A549 (cell line): Measurements from ENCODE around the gene CIAO2A. TPM values are rescaled to one million over a fixed set of nuclear protein-coding genes. Genes with fewer than 3 reads are reported as not detected.

Experiments used
- ATAC-seq, 2 experiments: fragments of 200-7000 bp in 1 of 2; fragments of >200 bp in 1 of 2; cut with Nextera tagmentation in 1 of 2; cut with Tn5 transposase in 1 of 2; 3 replicates each; pipeline versions ENCODE4 v1.8.0 to v1.9.1; 2018 to 2020; ENCODE audit warnings: mild to moderate bottlenecking in 1 of 2, moderate library complexity in 1 of 2
- CTCF ChIA-PET: fragments of 300-600 bp; sonication (Branson Sonifier 250); formaldehyde crosslinking; extraction: SDS; loops from one replicate; lab custom pipeline; 2021; ENCODE audit warnings: antibody characterized with exemption, inconsistent platforms; lab: Yijun Ruan, JAX
- POLR2A ChIA-PET: fragments of 350-600 bp; formaldehyde crosslinking; extraction: SDS; loops from one replicate; lab custom pipeline; 2021; ENCODE audit warnings: antibody characterized with exemption, inconsistent platforms; lab: Yijun Ruan, JAX
- DNase-seq, 2 experiments: peaks; one replicate each; pipeline versions ENCODE4 v3.0.0 to v3.0.0-alpha.2; 2011 to 2016; ENCODE audit warnings: low read depth in 1 of 2, low spot score in 1 of 2
- FAIRE-seq: peaks from 2 replicates; lab custom pipeline; 2011; peaks lifted over from hg19 to GRCh38; lab: Jason Lieb, UNC
- H3K27ac ChIP-seq, 2 experiments: fragments of >200 bp; sonication (Bioruptor Twin); formaldehyde crosslinking; 3 replicates each; pipeline ENCODE4 v1.5.1; 2016 to 2017
- H3K4me1 ChIP-seq: fragments of >200 bp; sonication (Bioruptor Twin); formaldehyde crosslinking; 3 replicates; pipeline ENCODE4 v1.6.1; 2016
- H3K4me2 ChIP-seq: fragments of >200 bp; sonication (Bioruptor Twin); formaldehyde crosslinking; 3 replicates; pipeline ENCODE4 v1.6.1; 2016
- H3K4me3 ChIP-seq: fragments of >200 bp; sonication (Bioruptor Twin); formaldehyde crosslinking; 3 replicates; pipeline ENCODE4 v1.5.1; 2016
- H3K9me3 ChIP-seq: fragments of >200 bp; sonication (Bioruptor Twin); formaldehyde crosslinking; 3 replicates; pipeline ENCODE4 v1.6.1; 2016
- CBX2 ChIP-seq: fragments of 200-600 bp; sonication (generic); IDR thresholded peaks from 2 replicates; pipeline ENCODE4 v1.6.1; 2016; ENCODE audit warnings: low read depth, mild to moderate bottlenecking, borderline replicate concordance
- CEBPB ChIP-seq, 2 experiments: fragments of >200 bp in 1 of 2; sonication (Bioruptor Twin) in 1 of 2; formaldehyde crosslinking in 1 of 2; IDR thresholded peaks; 2 replicates each; pipeline ENCODE4 v1.6.1; 2012 to 2016
- CHD2 ChIP-seq: fragments of 150-350 bp; IDR thresholded peaks from 2 replicates; pipeline ENCODE4 v1.6.1; 2014; ENCODE audit warnings: low read length; ENCODE audit not compliant: partially characterized antibody
- EHF ChIP-seq: fragments of 250-450 bp; sonication (Bioruptor Pico); IDR thresholded peaks from 2 replicates; pipeline ENCODE4 v1.5.0; 2020; ENCODE audit warnings: mild to moderate bottlenecking
- ESRRA ChIP-seq: fragments of 150-350 bp; IDR thresholded peaks from 2 replicates; pipeline ENCODE4 v1.6.1; 2014; ENCODE audit warnings: mild to moderate bottlenecking, low read length, borderline replicate concordance
- FOSL2 ChIP-seq, 2 experiments: fragments of 450-650 bp in 1 of 2; fragments of >200 bp in 1 of 2; sonication (Bioruptor Twin) in 1 of 2; formaldehyde crosslinking; IDR thresholded peaks; 2 replicates each; pipeline versions ENCODE4 v1.5.0 to v1.6.1; 2016 to 2020; ENCODE audit warnings: mild to moderate bottlenecking in 1 of 2, moderate library complexity in 1 of 2
- GATA3 ChIP-seq: IDR thresholded peaks from 2 replicates; pipeline ENCODE4 v1.6.1; 2012; ENCODE audit warnings: borderline replicate concordance
- HOXA7 ChIP-seq: fragments of 250-450 bp; sonication (Bioruptor Pico); IDR thresholded peaks from 2 replicates; pipeline ENCODE4 v1.5.0; 2020; ENCODE audit warnings: mild to moderate bottlenecking, moderate library complexity
- HOXB5 ChIP-seq: fragments of 250-450 bp; sonication (Bioruptor Pico); IDR thresholded peaks from 2 replicates; pipeline ENCODE4 v1.5.0; 2020; ENCODE audit warnings: mild to moderate bottlenecking, moderate library complexity
- JUN ChIP-seq, 2 experiments: fragments of >200 bp; sonication (Bioruptor Twin); formaldehyde crosslinking; IDR thresholded peaks; 2 replicates in 1 of 2; 3 replicates in 1 of 2; pipeline ENCODE4 v1.6.1; 2016 to 2017
- KDM5A ChIP-seq: fragments of 200-600 bp; sonication (generic); IDR thresholded peaks from 2 replicates; pipeline ENCODE4 v1.6.1; 2016; ENCODE audit warnings: antibody characterized with exemption, mild to moderate bottlenecking
- MAFK ChIP-seq: fragments of 450-650 bp; IDR thresholded peaks from 2 replicates; pipeline ENCODE4 v1.6.1; 2014; ENCODE audit not compliant: partially characterized antibody
- MYC ChIP-seq: IDR thresholded peaks from 2 replicates; pipeline ENCODE4 v1.6.1; 2012; ENCODE audit warnings: mild to moderate bottlenecking, inconsistent platforms, low read length, improper control_type of control experiment, borderline replicate concordance
- POLR2A ChIP-seq: IDR thresholded peaks from 2 replicates; pipeline ENCODE4 v1.6.1; 2012; ENCODE audit warnings: mild to moderate bottlenecking, low read length
- ZFP36 ChIP-seq: fragments of 450-650 bp; IDR thresholded peaks from 2 replicates; pipeline ENCODE4 v1.6.1; 2014; ENCODE audit warnings: borderline replicate concordance; ENCODE audit not compliant: partially characterized antibody
- ZNF302 ChIP-seq: fragments of 250-450 bp; sonication (Bioruptor Pico); IDR thresholded peaks from 2 replicates; pipeline ENCODE4 v1.9.0; 2021; ENCODE audit warnings: inconsistent platforms, mild to moderate bottlenecking, moderate library complexity
- WGBS: methylation state at CpG from one replicate; pipeline ENCODE4 v1.1.6; 2017; ENCODE audit errors: missing lambda C conversion rate; 5-methylcytosine and 5-hydroxymethylcytosine counted together
- polyA minus RNA-seq: library from RNA; depleted of rRNA, polyadenylated mRNA; stranded (reverse); fragments of >200 nt; gene quantifications from 2 replicates; pipeline ENCODE4 v1.2.3, GENCODE V29; 2011; rRNA and poly(A)+ RNA removed
- polyA plus RNA-seq, 4 experiments: library from polyadenylated mRNA; depleted of rRNA in 3 of 4; stranded (reverse); fragments of >200 nt; fragmentation: RNase III in 1 of 4; extraction: RNeasy Plus Mini Kit Qiagen cat#74134 plus additional on column Dnase treatment in 1 of 4; gene quantifications; 2 replicates in 3 of 4; 3 replicates in 1 of 4; pipeline ENCODE4 v1.2.3, GENCODE V29; 2011 to 2017
- TF ChIP-seq, protein P1 (sequence below): IDR thresholded peaks from 2 replicates; pipeline ENCODE4 v1.6.1; 2012; ENCODE audit warnings: low read depth, borderline replicate concordance
- TF ChIP-seq, protein P2 (sequence below): fragments of 150-350 bp; IDR thresholded peaks from 2 replicates; pipeline ENCODE4 v1.6.1; 2014; ENCODE audit warnings: low read depth, mild to moderate bottlenecking, low read length
- TF ChIP-seq, protein P3 (sequence below): fragments of >200 bp; sonication (Bioruptor Twin); formaldehyde crosslinking; IDR thresholded peaks from 3 replicates; pipeline ENCODE4 v1.5.1; 2016
- TF ChIP-seq, protein P4 (sequence below): fragments of >200 bp; sonication (Bioruptor Twin); formaldehyde crosslinking; IDR thresholded peaks from 3 replicates; pipeline ENCODE4 v1.6.1; 2016
- TF ChIP-seq, protein P5 (sequence below): fragments of 450-650 bp; IDR thresholded peaks from 2 replicates; pipeline ENCODE4 v1.6.1; 2014; ENCODE audit warnings: antibody characterized with exemption
- TF ChIP-seq, protein P6 (sequence below): IDR thresholded peaks from 2 replicates; pipeline ENCODE4 v1.6.1; 2012

Gene CIAO2A, protein sequence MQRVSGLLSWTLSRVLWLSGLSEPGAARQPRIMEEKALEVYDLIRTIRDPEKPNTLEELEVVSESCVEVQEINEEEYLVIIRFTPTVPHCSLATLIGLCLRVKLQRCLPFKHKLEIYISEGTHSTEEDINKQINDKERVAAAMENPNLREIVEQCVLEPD
- polyA plus RNA-seq (2011; rRNA removed): 149 and 231 TPM in 2 replicates
- 76.0 and 89.9 TPM in 2 replicates for polyA plus RNA-seq (2012; cell fraction: cytosol; rRNA removed)
- 16.9 and 42.0 TPM in 2 replicates for polyA plus RNA-seq (2012; cell fraction: nucleus; rRNA removed)
- polyA plus RNA-seq (2017; fragmentation: RNase III; extraction: RNeasy Plus Mini Kit Qiagen cat#74134 plus additional on column Dnase treatment): 140 to 156 TPM (median 141 TPM) in 3 replicates
- 9.0 and 9.5 TPM in 2 replicates for polyA minus RNA-seq

DNA sequence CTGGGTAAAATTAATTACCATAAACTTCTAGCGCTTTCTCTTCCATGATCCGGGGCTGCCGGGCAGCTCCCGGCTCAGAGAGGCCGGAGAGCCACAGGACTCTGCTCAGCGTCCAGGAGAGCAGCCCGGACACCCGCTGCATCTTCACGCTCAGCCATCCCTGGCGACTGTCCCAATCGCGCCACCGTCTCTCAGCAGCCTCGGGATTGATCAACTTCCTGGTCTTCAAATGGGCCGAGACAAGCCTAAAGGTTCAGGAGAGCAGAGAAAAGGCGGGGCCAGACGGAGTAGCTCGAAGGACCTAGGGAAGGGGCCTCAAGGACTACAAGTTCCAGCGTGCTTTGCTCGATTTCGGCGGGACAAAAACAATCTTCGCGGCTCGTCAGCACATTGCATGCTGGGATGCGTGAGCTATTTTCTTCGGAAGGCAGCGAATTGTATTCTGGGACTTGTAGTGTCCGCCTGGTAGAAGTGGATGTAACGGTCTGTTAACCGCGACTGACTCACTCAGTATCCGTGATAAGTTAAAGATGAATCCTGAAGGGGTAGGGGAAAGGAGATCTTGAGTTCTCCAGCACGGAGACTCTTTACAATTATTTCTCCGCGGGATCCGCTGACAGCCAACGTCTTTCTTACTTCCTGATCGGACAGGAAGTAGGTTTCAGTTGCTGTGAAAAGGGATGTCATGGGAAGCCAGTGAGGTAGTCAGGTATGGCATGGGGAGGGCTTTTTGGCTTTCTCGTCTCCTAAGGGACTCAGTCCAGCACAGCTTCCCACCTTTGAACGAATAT, at the start of gene CIAO2A:
CIAO2A (minus strand) TSS at position 212 of the 791 bp plus-strand sequence; CDS start at position 142, 70 bp downstream.
- no peak for TF ChIP-seq KDM5A
- TF ChIP-seq HOXA7 (CRISPR knock-in tag): no peak
- TF ChIP-seq, protein P1, sequence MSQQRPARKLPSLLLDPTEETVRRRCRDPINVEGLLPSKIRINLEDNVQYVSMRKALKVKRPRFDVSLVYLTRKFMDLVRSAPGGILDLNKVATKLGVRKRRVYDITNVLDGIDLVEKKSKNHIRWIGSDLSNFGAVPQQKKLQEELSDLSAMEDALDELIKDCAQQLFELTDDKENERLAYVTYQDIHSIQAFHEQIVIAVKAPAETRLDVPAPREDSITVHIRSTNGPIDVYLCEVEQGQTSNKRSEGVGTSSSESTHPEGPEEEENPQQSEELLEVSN: peak; percentile 61
- TF ChIP-seq, protein P2, sequence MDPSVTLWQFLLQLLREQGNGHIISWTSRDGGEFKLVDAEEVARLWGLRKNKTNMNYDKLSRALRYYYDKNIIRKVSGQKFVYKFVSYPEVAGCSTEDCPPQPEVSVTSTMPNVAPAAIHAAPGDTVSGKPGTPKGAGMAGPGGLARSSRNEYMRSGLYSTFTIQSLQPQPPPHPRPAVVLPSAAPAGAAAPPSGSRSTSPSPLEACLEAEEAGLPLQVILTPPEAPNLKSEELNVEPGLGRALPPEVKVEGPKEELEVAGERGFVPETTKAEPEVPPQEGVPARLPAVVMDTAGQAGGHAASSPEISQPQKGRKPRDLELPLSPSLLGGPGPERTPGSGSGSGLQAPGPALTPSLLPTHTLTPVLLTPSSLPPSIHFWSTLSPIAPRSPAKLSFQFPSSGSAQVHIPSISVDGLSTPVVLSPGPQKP: no peak
- TF ChIP-seq JUN (IDR thresholded peaks at IDR 0.05): peak; percentile 49 to 69
- no peak for TF ChIP-seq CBX2
- no peak for TF ChIP-seq FOSL2 (IDR thresholded peaks at IDR 0.05)
- peak; percentile 25; the same call in 1 of the 2 replicates for TF ChIP-seq FOSL2 (CRISPR knock-in tag; IDR thresholded peaks at IDR 0.05)
- TF ChIP-seq CHD2: peak; percentile 27
- no peak for TF ChIP-seq ESRRA
- TF ChIP-seq POLR2A: peak; percentile 82
- TF ChIP-seq GATA3: 0 out of 2 replicates have a peak, but pooled peaks have one; percentile 4
- no peak; a peak in 1 of 4 replicates for TF ChIP-seq CEBPB (IDR thresholded peaks at IDR 0.05)
- TF ChIP-seq, protein P3, sequence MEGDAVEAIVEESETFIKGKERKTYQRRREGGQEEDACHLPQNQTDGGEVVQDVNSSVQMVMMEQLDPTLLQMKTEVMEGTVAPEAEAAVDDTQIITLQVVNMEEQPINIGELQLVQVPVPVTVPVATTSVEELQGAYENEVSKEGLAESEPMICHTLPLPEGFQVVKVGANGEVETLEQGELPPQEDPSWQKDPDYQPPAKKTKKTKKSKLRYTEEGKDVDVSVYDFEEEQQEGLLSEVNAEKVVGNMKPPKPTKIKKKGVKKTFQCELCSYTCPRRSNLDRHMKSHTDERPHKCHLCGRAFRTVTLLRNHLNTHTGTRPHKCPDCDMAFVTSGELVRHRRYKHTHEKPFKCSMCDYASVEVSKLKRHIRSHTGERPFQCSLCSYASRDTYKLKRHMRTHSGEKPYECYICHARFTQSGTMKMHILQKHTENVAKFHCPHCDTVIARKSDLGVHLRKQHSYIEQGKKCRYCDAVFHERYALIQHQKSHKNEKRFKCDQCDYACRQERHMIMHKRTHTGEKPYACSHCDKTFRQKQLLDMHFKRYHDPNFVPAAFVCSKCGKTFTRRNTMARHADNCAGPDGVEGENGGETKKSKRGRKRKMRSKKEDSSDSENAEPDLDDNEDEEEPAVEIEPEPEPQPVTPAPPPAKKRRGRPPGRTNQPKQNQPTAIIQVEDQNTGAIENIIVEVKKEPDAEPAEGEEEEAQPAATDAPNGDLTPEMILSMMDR: no peak
- no peak for TF ChIP-seq MYC
- TF ChIP-seq MAFK: peak; percentile 90
- no peak for TF ChIP-seq ZFP36
- TF ChIP-seq, protein P4, sequence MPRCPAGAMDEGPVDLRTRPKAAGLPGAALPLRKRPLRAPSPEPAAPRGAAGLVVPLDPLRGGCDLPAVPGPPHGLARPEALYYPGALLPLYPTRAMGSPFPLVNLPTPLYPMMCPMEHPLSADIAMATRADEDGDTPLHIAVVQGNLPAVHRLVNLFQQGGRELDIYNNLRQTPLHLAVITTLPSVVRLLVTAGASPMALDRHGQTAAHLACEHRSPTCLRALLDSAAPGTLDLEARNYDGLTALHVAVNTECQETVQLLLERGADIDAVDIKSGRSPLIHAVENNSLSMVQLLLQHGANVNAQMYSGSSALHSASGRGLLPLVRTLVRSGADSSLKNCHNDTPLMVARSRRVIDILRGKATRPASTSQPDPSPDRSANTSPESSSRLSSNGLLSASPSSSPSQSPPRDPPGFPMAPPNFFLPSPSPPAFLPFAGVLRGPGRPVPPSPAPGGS: peak; percentile 53; the same call in 1 of the 3 replicates
- TF ChIP-seq ZNF302 (CRISPR knock-in tag): no peak
- TF ChIP-seq, protein P5, sequence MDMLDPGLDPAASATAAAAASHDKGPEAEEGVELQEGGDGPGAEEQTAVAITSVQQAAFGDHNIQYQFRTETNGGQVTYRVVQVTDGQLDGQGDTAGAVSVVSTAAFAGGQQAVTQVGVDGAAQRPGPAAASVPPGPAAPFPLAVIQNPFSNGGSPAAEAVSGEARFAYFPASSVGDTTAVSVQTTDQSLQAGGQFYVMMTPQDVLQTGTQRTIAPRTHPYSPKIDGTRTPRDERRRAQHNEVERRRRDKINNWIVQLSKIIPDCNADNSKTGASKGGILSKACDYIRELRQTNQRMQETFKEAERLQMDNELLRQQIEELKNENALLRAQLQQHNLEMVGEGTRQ: no peak
- 0 out of 2 replicates have a peak, but pooled peaks have one; percentile 49 for TF ChIP-seq HOXB5 (CRISPR knock-in tag)
- TF ChIP-seq EHF (CRISPR knock-in tag): no peak
- TF ChIP-seq, protein P6, sequence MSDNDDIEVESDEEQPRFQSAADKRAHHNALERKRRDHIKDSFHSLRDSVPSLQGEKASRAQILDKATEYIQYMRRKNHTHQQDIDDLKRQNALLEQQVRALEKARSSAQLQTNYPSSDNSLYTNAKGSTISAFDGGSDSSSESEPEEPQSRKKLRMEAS: peak; percentile 74
- TF ChIP-seq, all 56 proteins: peak for 10
- Histone ChIP-seq H3K27ac (peak within 1 kb of the TSS; percentile 85 to 86), H3K4me3 (peak within 1 kb of the TSS; percentile 68), H3K9me3 (no peaks in the 10 kb centered on the region), H3K4me1 (peaks cover 32% of the 10 kb centered on the region), H3K4me2 (peak within 1 kb of the TSS; percentile 89)
- ChIA-PET POLR2A (interaction anchor here (0.6 to 1.6 kb wide), 11 partner anchors 10 to 896 kb away, joined by 3 to 14 read pairs (median 4); partner anchors contain the start of gene TRIP4), CTCF (interaction anchor here (0.7 to 4.1 kb wide), 16 partner anchors 10 to 627 kb away, joined by 3 to 27 read pairs (median 4); partner anchors contain the start of gene DAPK2)
- ATAC-seq (peak; percentile 82 to 90), DNase-seq (peak; percentile 96 to 100), FAIRE-seq (peak; percentile 98)
- WGBS: 1% methylated on average over 41 of the region's 41 CpGs
